Ovary (tissue), 9 donors: Measurements from ENCODE around the gene ABCC5. TPM values are rescaled to one million over a fixed set of nuclear protein-coding genes. Genes with fewer than 3 reads are reported as not detected.

Experiments
- DNase-seq, 5 donors: peaks; one replicate each; pipeline ENCODE4 v3.0.0-alpha.2; 2019 to 2020
- H3K27ac ChIP-seq, 2 donors: fragments of 200-600 bp; one replicate each; pipeline versions ENCODE4 v1.5.1 to v1.8.0; 2019 to 2022
- H3K27me3 ChIP-seq: fragments of 200-600 bp; one replicate; pipeline ENCODE4 v1.8.0; 2022
- H3K36me3 ChIP-seq: fragments of 200-600 bp; sonication (generic); one replicate; pipeline ENCODE4 v1.5.1; 2019
- H3K4me1 ChIP-seq: one replicate; pipeline ENCODE4 v1.8.1; 2013; ENCODE audit warnings: mild to moderate bottlenecking, moderate library complexity; ENCODE audit not compliant: insufficient read depth
- H3K4me3 ChIP-seq: fragments of 200-600 bp; sonication (generic); one replicate; pipeline ENCODE4 v1.5.1; 2017
- H3K9me3 ChIP-seq, 2 donors: fragments of 200-600 bp in 1 of 2; sonication (generic) in 1 of 2; one replicate each; pipeline versions ENCODE4 v1.5.1 to v1.8.1; 2013 to 2019; ENCODE audit warnings: mild to moderate bottlenecking in 1 of 2, moderate library complexity in 1 of 2
- EP300 ChIP-seq: sonication (generic); formaldehyde crosslinking; IDR thresholded peaks from one replicate; pipeline ENCODE4 v1.6.1; 2017; ENCODE audit warnings: antibody characterized with exemption
- POLR2A ChIP-seq: fragments of 450-650 bp; IDR thresholded peaks from one replicate; pipeline ENCODE4 v1.6.1; 2017; ENCODE audit warnings: antibody characterized with exemption, mild to moderate bottlenecking, moderate library complexity
- WGBS, 3 donors: extraction: QIAGEN DNeasy Blood & Tissue Kit in 1 of 3; methylation state at CpG; one replicate each; pipeline versions ENCODE4 v1.1.5 to v1.1.7; 2013 to 2017; 5-methylcytosine and 5-hydroxymethylcytosine counted together
- intact Hi-C, 4 donors: fragments of 100-400 bp; cut with DNase I; formaldehyde crosslinking; loops; one replicate each; pipeline versions ENCODE4 v1.11.0 to v1.15.1; 2022 to 2023
- polyA plus RNA-seq, 2 donors: library from polyadenylated mRNA; stranded (reverse); fragments of 200-250 nt in 1 of 2; fragments of 350-450 nt in 1 of 2; fragmentation: Illumina TruSeq in 1 of 2; extraction: RNeasy Lipid Tissue Mini Kit (QIAGEN cat#74804) in 1 of 2; gene quantifications; one replicate each; pipeline ENCODE4 v1.2.3, GENCODE V29; 2013 to 2014
- total RNA-seq, 7 donors: library from RNA; depleted of rRNA in 2 of 7; stranded (reverse); fragments of >200 nt in 2 of 7; fragmentation: NEBNext Ultra II Directional in 3 of 7; extraction: Animal tissue kit (Norgen Biotek cat#: 25700) in 3 of 7; gene quantifications; one replicate each; pipeline versions ENCODE4 v1.1.0 to v1.2.4, GENCODE V29; 2016 to 2023
- TF ChIP-seq, protein P1 (sequence below), 3 donors: fragments of 450-650 bp in 2 of 3; fragments of 200-600 bp in 1 of 3; IDR thresholded peaks; one replicate each; pipeline versions ENCODE4 v1.5.1 to v1.8.0; 2016 to 2022; ENCODE audit warnings: antibody characterized with exemption in 3 of 3, mild to moderate bottlenecking in 1 of 3
- donor health status: DM: no; HTN: no; CAD: no; lungs with moderate emphysema.
- donor health status: DM: no; HTN: no; CAD: no.
- donor health status: Bipolar disorder and iron deficiency.
- donor health status: DM: yes; HTN: yes; CAD: no.
- donor health status: DM: no; HTN: no; CAD: no.
- donor health status: DM: yes; HTN: yes; CAD: no.

Gene ABCC5
- total and polyA plus RNA-seq, 9 donors: 16.3 to 29.4 (median 19.8) TPM

DNA sequence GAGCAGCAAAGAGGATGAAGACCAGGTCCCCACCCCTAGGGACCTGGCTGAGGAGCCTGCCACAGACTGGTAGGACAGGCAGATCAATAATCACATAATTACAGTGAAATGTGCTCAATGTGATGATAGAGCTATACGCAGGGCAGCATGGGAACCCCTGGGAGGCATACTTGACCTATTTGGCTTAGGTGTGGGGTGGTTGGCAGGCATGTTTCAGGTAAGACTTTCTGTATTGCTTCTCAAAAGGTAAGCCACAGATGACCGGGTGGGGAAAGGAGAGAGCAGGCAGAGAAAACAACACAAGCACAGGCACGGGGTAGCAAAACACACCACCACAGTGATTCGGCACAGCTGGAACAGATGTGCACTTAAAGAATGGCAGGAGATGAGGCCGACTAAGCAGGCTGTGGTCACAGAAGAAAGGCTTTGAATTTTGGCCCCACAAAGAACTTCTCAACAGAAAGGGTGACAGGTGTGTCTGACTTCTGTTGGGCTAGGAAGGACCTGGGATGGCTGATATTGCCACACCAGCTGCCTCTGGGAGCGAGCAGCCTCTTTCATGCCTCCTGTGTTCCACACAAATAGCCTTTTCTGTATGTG is 64.1 kb downstream of the ABCC5 start:
- Histone ChIP-seq H3K27me3 (no peaks in the 10 kb centered on the region), H3K4me1 (no peaks in the 10 kb centered on the region), H3K4me3 (no peak overlapping the region), H3K9me3 (no peaks in the 10 kb centered on the region), H3K36me3 (no peaks in the 10 kb centered on the region), H3K27ac (no peak overlapping the region)
- TF ChIP-seq, protein P1, sequence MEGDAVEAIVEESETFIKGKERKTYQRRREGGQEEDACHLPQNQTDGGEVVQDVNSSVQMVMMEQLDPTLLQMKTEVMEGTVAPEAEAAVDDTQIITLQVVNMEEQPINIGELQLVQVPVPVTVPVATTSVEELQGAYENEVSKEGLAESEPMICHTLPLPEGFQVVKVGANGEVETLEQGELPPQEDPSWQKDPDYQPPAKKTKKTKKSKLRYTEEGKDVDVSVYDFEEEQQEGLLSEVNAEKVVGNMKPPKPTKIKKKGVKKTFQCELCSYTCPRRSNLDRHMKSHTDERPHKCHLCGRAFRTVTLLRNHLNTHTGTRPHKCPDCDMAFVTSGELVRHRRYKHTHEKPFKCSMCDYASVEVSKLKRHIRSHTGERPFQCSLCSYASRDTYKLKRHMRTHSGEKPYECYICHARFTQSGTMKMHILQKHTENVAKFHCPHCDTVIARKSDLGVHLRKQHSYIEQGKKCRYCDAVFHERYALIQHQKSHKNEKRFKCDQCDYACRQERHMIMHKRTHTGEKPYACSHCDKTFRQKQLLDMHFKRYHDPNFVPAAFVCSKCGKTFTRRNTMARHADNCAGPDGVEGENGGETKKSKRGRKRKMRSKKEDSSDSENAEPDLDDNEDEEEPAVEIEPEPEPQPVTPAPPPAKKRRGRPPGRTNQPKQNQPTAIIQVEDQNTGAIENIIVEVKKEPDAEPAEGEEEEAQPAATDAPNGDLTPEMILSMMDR (IDR thresholded peaks at IDR 0.05): no peak
- TF ChIP-seq EP300 (no peak), POLR2A (no peak)
- intact Hi-C loops: no loop called here
- WGBS, 3 donors: 94% methylated on average over 6 of the region's 6 CpGs
- no peak for DNase-seq

DNA sequence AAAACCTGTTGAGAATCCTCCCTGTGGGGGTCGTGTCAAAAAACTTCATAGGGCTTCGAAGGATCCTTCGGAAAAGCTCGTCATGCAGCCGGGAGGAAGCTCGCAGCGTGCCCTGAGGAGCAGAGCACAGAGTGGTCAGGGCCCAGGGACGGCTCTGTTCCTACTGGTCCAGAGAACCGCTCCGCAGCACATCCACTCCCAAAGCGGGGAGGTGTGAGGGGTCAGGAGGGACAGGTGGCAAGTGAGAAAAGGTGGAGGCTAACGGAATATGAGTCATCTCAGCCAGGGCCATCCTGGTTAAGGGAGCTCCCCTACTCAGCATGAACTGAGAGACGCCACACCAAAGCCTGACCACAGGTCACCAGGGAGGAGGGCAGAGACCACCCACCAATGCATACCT is 66.2 kb downstream of the ABCC5 start:
- no peak overlapping the region for H3K4me3 ChIP-seq
- no peaks in the 10 kb centered on the region for H3K4me1 ChIP-seq
- TF ChIP-seq, protein P1 (IDR thresholded peaks at IDR 0.05): no peak
- TF ChIP-seq POLR2A (no peak), EP300 (no peak)
- WGBS, 3 donors: 86 to 89% (median 88%) methylated on average over 13 of the region's 13 CpGs
- H3K36me3 ChIP-seq: no peaks in the 10 kb centered on the region
- H3K27me3 ChIP-seq: no peaks in the 10 kb centered on the region
- no peak for DNase-seq
- no peaks in the 10 kb centered on the region for H3K9me3 ChIP-seq
- intact Hi-C loops: no loop called here
- no peak overlapping the region for H3K27ac ChIP-seq

DNA sequence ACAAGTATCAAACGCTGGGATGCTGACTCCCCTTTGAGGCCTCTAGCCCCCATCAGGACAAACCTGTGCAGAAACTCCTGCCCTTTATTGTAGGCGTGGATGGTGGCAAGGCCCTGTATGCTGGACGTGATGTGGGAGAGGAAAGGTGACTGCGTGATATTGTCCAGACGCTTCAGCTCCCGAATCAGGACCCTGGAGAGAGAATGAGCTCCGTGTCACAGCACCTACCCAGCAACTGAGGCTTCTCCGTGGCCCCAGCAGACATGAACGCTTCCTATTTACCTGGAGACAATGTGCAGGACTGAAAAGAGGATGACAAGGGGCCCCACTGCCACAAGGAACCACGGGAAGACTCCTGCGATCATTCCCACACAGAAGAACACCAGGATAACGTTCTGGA is 68.0 kb downstream of the ABCC5 start:
- Histone ChIP-seq H3K27ac (no peak overlapping the region), H3K4me3 (no peak overlapping the region), H3K4me1 (no peaks in the 10 kb centered on the region), H3K36me3 (no peaks in the 10 kb centered on the region), H3K9me3 (no peaks in the 10 kb centered on the region), H3K27me3 (no peaks in the 10 kb centered on the region)
- no peak for DNase-seq
- WGBS, 3 donors: 78 to 81% (median 79%) methylated on average over 12 of the region's 12 CpGs
- no peak for TF ChIP-seq EP300
- TF ChIP-seq, protein P1 (IDR thresholded peaks at IDR 0.05): no peak
- no peak for TF ChIP-seq POLR2A
- intact Hi-C loops: no loop called here

DNA sequence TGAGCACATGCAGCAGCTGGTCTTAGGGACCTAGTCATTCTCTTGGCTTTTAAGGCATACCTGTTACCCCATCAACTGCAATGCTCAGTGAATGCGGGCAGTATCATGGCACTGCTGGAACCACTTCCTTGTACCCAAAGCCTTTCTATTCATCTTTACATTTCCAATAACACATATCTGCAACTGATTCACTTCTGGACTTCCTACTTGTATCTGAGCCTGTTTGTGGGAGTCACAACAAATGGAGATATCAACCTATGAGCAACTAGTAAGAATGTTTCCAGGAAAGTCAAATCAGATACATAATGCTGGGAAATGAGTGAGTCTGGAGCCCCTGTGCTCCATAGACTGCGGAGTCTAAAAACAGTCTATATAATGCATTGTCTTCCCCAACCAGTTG is 71.6 kb downstream of the ABCC5 start:
- H3K9me3 ChIP-seq: no peaks in the 10 kb centered on the region
- no peaks in the 10 kb centered on the region for H3K27me3 ChIP-seq
- 98 to 99% (median 98%) methylated on average over 2 of the region's 2 CpGs for WGBS, 3 donors
- intact Hi-C loops: no loop called here
- no peak for TF ChIP-seq POLR2A
- no peak for TF ChIP-seq EP300
- TF ChIP-seq, protein P1 (IDR thresholded peaks at IDR 0.05): no peak
- no peaks in the 10 kb centered on the region for H3K36me3 ChIP-seq
- H3K4me1 ChIP-seq: no peaks in the 10 kb centered on the region
- no peak overlapping the region for H3K27ac ChIP-seq
- DNase-seq: no peak
- no peak overlapping the region for H3K4me3 ChIP-seq
